AG04450 (cell line): ENCODE measurements around the gene SSR2. TPM values are rescaled to one million over a fixed set of nuclear protein-coding genes. Genes with fewer than 3 reads are reported as not detected.
A peak's percentile ranks its signal among the peaks of the same experiment; 100 is the strongest.

ENCODE experiments used
- CTCF ChIA-PET: fragments of 300-600, 350-600 bp; formaldehyde crosslinking; extraction: SDS; loops from one replicate; lab custom pipeline; 2022; ENCODE audit warnings: antibody characterized with exemption, inconsistent platforms; lab: Charles Lee
- POLR2A ChIA-PET: fragments of 350-600 bp; formaldehyde crosslinking; extraction: SDS; loops from one replicate; lab custom pipeline; 2021; ENCODE audit warnings: antibody characterized with exemption, inconsistent platforms; lab: Yijun Ruan, JAX
- DNase-seq: peaks from one replicate; pipeline ENCODE4 v3.0.0-alpha.2; 2011; ENCODE audit warnings: low read depth, low spot score
- H3K27ac ChIP-seq: one replicate; pipeline ENCODE4 v1.5.1; 2012; ENCODE audit warnings: low read depth, low read length, control low read depth
- H3K27me3 ChIP-seq: one replicate; pipeline ENCODE4 v1.6.0; 2012; ENCODE audit warnings: low read length; ENCODE audit not compliant: control insufficient read depth, insufficient read depth
- H3K4me3 ChIP-seq: 2 replicates; pipeline ENCODE4 v1.5.1; 2011; ENCODE audit warnings: mild to moderate bottlenecking, low read depth, low read length, control low read depth
- H3K9me3 ChIP-seq: 2 replicates; pipeline ENCODE4 v1.5.1; 2012; ENCODE audit warnings: low read length; ENCODE audit not compliant: control insufficient read depth, insufficient read depth
- polyA plus RNA-seq: library from polyadenylated mRNA; depleted of rRNA; stranded (reverse); fragments of >200 nt; gene quantifications from 2 replicates; pipeline ENCODE4 v1.2.3, GENCODE V29; 2011
- TF ChIP-seq, protein P1 (sequence below): IDR thresholded peaks from 2 replicates; pipeline ENCODE4 v1.5.1; 2011; ENCODE audit warnings: low read depth, low read length, control low read depth, inconsistent platforms

SSR2 gene
- polyA plus RNA-seq, 1 experiment = 867 TPM

DNA sequence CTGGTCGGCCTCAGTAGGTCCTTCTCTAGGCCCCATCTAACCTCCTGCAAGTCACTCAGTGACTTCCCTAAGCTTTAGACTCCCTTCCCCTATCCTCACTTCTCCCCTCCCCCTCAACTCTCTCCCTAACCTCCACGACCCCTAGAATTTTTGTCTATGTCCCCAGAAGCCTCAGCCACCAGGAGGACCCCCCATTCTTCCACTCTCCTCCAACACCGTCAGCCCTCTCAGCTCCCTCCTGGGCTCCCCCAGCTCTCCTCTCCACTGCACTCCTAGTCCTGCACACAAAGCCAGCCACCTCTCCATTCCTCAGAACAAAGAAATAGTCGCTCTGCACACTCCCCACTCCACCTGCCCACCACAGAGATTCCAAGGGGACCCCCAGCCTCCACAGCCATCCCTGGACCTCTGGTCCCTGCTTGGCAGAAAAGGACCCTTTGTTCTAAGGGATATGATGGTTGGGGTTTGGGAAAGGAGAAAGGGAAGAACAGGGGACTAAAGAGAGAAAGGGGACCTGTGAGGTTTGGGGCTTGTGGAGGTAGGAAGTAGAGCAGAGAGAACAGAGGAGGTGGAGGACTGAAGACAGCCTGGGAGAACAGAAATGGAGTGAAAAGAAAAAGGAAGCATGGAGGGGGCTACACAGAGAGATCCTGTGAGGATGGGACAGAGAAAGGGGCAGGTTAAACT, 45.2 kb downstream of the SSR2 start:
- CTCF ChIA-PET = interaction anchor here (1.0 to 1.3 kb wide), 2 partner anchors 91 to 803 kb away, joined by 3 read pairs; partner anchors contain the start of gene KRTCAP2
- DNase-seq = no peak
- POLR2A ChIA-PET = interaction anchor here (0.6 to 2.0 kb wide), 4 partner anchors 8 to 37 kb away, joined by 3 to 11 read pairs (median 6); no protein-coding TSS in a partner anchor
- TF ChIP-seq, protein P1, sequence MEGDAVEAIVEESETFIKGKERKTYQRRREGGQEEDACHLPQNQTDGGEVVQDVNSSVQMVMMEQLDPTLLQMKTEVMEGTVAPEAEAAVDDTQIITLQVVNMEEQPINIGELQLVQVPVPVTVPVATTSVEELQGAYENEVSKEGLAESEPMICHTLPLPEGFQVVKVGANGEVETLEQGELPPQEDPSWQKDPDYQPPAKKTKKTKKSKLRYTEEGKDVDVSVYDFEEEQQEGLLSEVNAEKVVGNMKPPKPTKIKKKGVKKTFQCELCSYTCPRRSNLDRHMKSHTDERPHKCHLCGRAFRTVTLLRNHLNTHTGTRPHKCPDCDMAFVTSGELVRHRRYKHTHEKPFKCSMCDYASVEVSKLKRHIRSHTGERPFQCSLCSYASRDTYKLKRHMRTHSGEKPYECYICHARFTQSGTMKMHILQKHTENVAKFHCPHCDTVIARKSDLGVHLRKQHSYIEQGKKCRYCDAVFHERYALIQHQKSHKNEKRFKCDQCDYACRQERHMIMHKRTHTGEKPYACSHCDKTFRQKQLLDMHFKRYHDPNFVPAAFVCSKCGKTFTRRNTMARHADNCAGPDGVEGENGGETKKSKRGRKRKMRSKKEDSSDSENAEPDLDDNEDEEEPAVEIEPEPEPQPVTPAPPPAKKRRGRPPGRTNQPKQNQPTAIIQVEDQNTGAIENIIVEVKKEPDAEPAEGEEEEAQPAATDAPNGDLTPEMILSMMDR = no peak
- H3K4me3 ChIP-seq = peak overlapping the region; percentile 85
- H3K9me3 ChIP-seq = peaks cover 3% of the 10 kb centered on the region; the same call in 1 of the 2 replicates
- H3K27me3 ChIP-seq = no peaks in the 10 kb centered on the region
- peak overlapping the region; percentile 39 for H3K27ac ChIP-seq

DNA sequence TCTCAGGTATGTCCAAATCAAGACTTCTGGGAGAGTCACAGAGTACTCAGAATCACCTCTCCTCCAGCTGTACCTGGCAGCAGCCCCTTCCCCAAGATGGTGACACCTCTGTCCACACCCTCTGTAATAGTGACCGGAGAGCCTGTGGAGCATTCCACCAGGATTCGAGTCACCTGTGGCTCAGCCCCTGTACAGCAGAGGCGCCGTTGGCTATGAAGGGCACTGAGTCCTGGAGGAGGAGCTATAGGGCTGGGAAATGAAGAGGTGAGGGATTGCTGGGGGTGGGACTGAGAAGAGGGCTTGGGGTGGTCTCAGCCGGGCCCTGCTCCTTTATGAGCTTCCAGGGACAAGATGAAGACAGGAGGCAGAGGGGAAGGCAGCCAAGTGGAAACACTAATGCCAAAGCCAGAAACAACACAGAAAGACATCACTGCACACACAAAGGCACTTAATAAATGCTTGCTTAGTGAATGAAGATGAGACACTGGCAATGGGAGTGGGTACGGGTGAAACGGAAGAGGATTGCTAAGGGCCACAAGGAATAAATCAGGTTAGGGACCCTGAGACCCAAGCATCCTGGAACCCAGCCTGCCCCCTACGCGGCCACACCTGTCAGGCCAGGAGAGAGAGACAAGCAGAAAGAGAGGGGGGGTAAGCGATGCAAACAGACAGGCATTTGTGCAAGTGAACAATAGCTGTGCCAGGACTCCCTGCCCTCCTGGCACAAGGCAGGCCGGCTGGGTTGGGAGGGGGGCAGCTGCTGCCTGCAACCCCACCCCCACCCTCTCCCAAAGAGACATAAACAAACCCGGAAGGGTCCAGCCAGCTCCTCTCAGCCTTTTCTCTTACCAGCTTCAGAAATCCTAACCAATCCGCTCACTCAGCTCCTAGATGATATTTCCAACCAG, 46.3 kb downstream of the SSR2 start:
- H3K27ac ChIP-seq = peak overlapping the region; percentile 21

DNA sequence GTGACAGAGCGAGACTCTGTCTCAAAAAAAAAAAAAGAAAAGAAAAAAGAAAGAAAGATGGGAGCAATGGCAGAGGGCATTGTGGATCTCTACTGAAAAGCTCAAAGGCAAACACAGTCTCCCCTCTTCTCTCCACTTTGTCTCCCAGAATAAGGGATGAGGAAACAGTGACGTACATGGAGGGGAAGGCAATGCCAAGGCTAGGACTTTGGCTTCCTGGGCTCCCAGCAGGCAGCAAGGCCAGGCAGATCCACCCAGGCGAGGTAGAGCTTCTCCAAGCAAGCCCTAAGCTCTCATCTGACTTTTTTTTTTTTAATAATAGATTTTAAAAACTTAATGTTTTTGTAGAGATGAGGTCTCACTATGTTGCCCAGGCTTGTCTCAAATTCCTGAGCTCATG, 47.0 kb downstream of the SSR2 start:
- TF ChIP-seq, protein P1 = no peak
- ChIA-PET POLR2A (interaction anchor here (0.6 to 2.0 kb wide), 4 partner anchors 10 to 35 kb away, joined by 3 to 11 read pairs (median 6); no protein-coding TSS in a partner anchor), CTCF (interaction anchor here (0.6 to 2.3 kb wide), 4 partner anchors 14 to 36 kb away, joined by 3 to 8 read pairs (median 4); no protein-coding TSS in a partner anchor)
- Histone ChIP-seq H3K27ac (no peak overlapping the region), H3K27me3 (no peaks in the 10 kb centered on the region), H3K9me3 (peaks cover 3% of the 10 kb centered on the region; the same call in 1 of the 2 replicates), H3K4me3 (peak overlapping the region; percentile 85)
- no peak for DNase-seq

More for the DNA sequence above, 46.3 kb downstream of the SSR2 start:
- ChIA-PET CTCF (interaction anchor here (0.8 to 2.3 kb wide), 2 partner anchors 15 to 37 kb away, joined by 3 to 8 read pairs; no protein-coding TSS in a partner anchor), POLR2A (interaction anchor here (0.7 to 2.0 kb wide), 3 partner anchors 9 to 36 kb away, joined by 3 to 11 read pairs (median 5); no protein-coding TSS in a partner anchor)
- H3K27me3 ChIP-seq = no peaks in the 10 kb centered on the region
- TF ChIP-seq, protein P1 = no peak
- no peak for DNase-seq
- H3K4me3 ChIP-seq = peak overlapping the region; percentile 85
- H3K9me3 ChIP-seq = peaks cover 3% of the 10 kb centered on the region; the same call in 1 of the 2 replicates

DNA sequence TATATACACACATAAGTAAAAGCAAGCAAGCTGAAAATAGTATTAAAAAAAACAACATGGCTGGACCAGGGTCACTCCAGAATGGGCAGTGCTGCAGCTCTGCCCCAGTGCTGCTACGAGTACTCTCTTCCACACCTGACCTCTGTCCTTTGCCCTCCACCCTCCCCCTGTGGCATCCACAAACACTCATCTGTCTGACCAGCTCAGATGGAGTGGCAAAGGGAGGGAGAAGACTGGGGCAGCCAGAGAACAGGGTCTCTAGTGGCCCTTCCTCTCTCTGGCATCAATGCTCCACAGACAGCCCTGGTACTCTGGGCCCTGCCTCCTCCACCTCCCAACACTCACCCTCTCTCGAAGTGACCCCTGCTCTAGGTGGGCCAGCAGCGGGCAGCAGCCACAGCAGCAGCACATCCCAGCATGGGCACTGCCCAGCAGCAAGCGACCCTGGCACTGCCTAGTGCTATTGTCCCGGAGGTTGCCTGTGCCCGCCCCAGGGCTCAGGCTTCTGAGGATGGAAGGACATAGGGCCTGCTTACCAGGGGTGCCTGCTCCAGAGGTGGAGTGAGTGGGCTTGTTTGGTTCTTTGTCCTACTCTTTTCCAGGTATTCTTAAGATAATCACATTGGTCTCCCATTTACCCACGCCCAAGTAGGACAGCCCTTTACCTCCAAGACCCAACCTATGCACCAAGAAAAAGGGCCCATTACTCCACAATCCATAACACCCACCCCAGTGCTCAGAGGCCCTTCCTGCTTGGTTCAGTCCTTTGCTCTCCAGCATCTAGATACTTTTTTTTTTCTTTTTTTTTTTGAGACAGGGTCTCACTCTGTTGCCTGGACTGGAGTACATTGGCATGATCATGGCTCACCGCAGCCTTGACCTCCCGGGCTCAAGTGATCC, 48.6 kb downstream of the SSR2 start:
- TF ChIP-seq, protein P1 = no peak
- H3K27me3 ChIP-seq = no peaks in the 10 kb centered on the region
- CTCF ChIA-PET = interaction anchor here (0.8 to 2.3 kb wide), 2 partner anchors 17 kb away, joined by 3 to 8 read pairs; no protein-coding TSS in a partner anchor
- H3K9me3 ChIP-seq = no peaks in the 10 kb centered on the region
- DNase-seq = no peak
- H3K4me3 ChIP-seq = 0 out of 2 replicates have a peak overlapping the region, but pooled peaks have one; percentile 1
- POLR2A ChIA-PET = interaction anchor here (0.6 to 1.0 kb wide), 4 partner anchors 11 to 135 kb away, joined by 3 to 8 read pairs (median 4); no protein-coding TSS in a partner anchor
- H3K27ac ChIP-seq = peak overlapping the region; percentile 39
